ENCODE results near the gene ITPRIP. TPM values are rescaled to one million over a fixed set of nuclear protein-coding genes. Genes with fewer than 3 reads are reported as not detected.

Gene ITPRIP
- total RNA-seq, 1 experiment from 2014 or later: 22.5 TPM

- Histone ChIP-seq H4K5ac (ENCODE audit: insufficient read length, low read depth, low read length) (peak overlapping the region; percentile 84), H3K4ac (ENCODE audit: low read depth, low read length) (no peak overlapping the region), H3K18ac (ENCODE audit: insufficient read length, low read depth, low read length) (no peak overlapping the region), H3K56ac (ENCODE audit: insufficient read length, low read depth, low read length) (no peak overlapping the region), H2BK5ac (ENCODE audit: insufficient read length, low read length) (no peak overlapping the region), H2AK5ac (ENCODE audit: insufficient read length, low read length) (no peak overlapping the region), H3K14ac (ENCODE audit: insufficient read depth, low read length) (no peak overlapping the region), H3K27ac (ENCODE audit: insufficient read length, low read depth, low read length) (peak overlapping the region; percentile 17), H3K9me3 (ENCODE audit: control insufficient read depth, low read depth, low read length) (no peaks in the 10 kb centered on the region), H3K27me3 (ENCODE audit: insufficient read depth, low read length) (peaks cover 7% of the 10 kb centered on the region), H2BK120ac (ENCODE audit: low read depth, low read length, poor library complexity, severe bottlenecking) (no peak overlapping the region), H3K23ac (ENCODE audit: insufficient read length, low read depth, low read length) (no peak overlapping the region), H3K79me1 (ENCODE audit: insufficient read depth, low read depth, low read length, poor library complexity, severe bottlenecking) (no peaks in the 10 kb centered on the region), H2BK15ac (ENCODE audit: low read depth, low read length) (no peak overlapping the region), H3K9ac (ENCODE audit: extremely low read depth, insufficient read length, low read length) (peak overlapping the region; percentile 46), H3K23me2 (ENCODE audit: insufficient read length, low read depth, low read length, poor library complexity, severe bottlenecking) (no peaks in the 10 kb centered on the region), H3K4me1 (ENCODE audit: insufficient read depth, low read length) (peaks cover 6% of the 10 kb centered on the region; the same call in 1 of the 2 replicates), H4K91ac (ENCODE audit: insufficient read length, low read depth, low read length) (no peak overlapping the region), H4K8ac (replicated peaks; ENCODE audit: insufficient read length, low read depth, low read length) (no peak overlapping the region), H3K4me2 (ENCODE audit: insufficient read depth, insufficient read length, low read length) (peak overlapping the region; percentile 33), H4K20me1 (ENCODE audit: control insufficient read depth, insufficient read depth, insufficient read length) (no peaks in the 10 kb centered on the region), H2AFZ (ENCODE audit: low read length) (peak overlapping the region; percentile 71), H3K79me2 (ENCODE audit: insufficient read depth, low read length) (no peaks in the 10 kb centered on the region), H3T11ph (ENCODE audit: low read length) (no peak overlapping the region), H2BK12ac (ENCODE audit: insufficient read length, low read depth, low read length) (no peak overlapping the region), H2BK20ac (ENCODE audit: low read depth, low read length, poor library complexity, severe bottlenecking) (no peak overlapping the region)
- Mint-ChIP-seq H3K27ac (no peak overlapping the region), H3K4me3 (no peak overlapping the region), H3K27me3 (ENCODE audit: low read depth) (peaks cover 6% of the 10 kb centered on the region), H3K9me3 (no peaks in the 10 kb centered on the region), H3K36me3 (ENCODE audit: insufficient read depth in 1 of 3, low read depth in 3 of 3) (no peaks in the 10 kb centered on the region), H3K4me1 (peaks cover 5 to 7% of the 10 kb centered on the region in 2 experiments; a peak in 3 of 4 replicates)
- TF ChIP-seq, protein P1, sequence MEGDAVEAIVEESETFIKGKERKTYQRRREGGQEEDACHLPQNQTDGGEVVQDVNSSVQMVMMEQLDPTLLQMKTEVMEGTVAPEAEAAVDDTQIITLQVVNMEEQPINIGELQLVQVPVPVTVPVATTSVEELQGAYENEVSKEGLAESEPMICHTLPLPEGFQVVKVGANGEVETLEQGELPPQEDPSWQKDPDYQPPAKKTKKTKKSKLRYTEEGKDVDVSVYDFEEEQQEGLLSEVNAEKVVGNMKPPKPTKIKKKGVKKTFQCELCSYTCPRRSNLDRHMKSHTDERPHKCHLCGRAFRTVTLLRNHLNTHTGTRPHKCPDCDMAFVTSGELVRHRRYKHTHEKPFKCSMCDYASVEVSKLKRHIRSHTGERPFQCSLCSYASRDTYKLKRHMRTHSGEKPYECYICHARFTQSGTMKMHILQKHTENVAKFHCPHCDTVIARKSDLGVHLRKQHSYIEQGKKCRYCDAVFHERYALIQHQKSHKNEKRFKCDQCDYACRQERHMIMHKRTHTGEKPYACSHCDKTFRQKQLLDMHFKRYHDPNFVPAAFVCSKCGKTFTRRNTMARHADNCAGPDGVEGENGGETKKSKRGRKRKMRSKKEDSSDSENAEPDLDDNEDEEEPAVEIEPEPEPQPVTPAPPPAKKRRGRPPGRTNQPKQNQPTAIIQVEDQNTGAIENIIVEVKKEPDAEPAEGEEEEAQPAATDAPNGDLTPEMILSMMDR (conservative IDR thresholded peaks at IDR 0.05): no peak
- no CpG with 5 or more reads among the region's 5 CpGs for WGBS (ENCODE audit: extremely low coverage, insufficient read length, low lambda C conversion rate)
- DNase-seq: no peak
Measured at GRCh38 chr10:104349623-104350126, 11.4 kb upstream of the ITPRIP start.
